GM21723 (cell line): ENCODE results near the gene AMZ1.

Experiments
- ATAC-seq: cut with Tn5 transposase; IDR thresholded peaks from one replicate; pipeline ENCODE4 v1.9.1; 2021; ENCODE audit warnings: mild to moderate bottlenecking, moderate library complexity; ENCODE audit not compliant: unreplicated experiment

AMZ1 gene

GRCh38 chr7:2651336-2651735, 36.7 kb upstream of the AMZ1 start:
- ATAC-seq: no peak

DNA sequence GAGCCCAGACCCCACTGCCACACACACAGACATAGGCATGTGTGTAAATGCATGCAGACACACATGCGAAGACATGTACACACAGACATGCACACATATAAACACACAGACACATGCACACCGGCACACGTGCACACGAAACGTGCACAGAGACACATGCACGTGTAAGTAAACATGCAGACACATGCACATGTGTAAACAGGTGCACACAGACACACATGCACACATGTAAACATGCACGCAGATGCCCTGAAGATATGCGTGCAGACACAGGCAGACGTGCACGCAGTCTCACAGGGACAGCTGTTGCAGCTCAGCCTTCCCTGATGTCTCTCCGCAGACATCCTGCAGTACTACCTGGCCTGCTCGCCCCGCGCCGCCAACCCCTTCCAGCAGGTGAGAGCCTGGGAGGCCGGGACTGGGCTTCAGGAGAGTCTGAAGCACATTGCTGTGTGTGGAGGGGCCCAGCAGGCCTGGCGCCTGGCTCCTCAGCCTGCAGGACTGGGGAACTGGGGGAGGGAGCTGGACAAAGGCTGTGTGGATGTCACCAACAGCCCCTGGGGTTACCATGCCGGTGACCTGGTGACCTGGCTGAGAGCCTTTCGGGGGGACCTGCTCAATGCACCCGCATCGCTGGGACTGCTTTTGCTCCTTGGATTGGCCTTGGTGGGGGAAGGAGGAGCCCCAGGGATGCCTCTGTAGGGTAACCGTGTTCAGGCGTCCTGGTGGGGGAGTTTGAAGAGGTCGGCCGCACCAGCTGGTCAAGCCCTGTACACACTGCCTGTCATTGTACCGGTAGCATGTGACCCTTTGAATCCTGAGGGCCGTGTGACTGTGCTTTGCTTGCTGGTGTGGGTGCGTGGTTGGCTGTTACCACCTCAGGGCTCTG, 35.9 kb upstream of the AMZ1 start:
- ATAC-seq: no peak

DNA sequence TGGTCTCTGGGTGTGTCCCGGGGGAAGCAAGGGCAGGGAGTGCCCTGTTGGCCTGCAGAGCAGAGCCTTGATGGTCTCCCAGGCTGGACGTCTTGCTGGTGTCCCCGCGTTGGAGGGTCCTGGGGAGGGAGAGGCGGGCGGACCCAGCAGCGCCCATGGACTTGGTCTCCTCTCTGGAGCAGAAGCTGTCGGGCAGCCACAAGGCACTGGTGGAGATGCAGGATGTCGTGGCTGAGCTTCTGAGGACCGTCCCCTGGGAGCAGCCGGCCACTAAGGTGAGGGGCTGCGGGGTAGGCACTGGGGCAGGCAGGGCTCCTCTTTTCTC, 35.3 kb upstream of the AMZ1 start:
- ATAC-seq: no peak

GRCh38 chr7:2654059-2654458, 33.9 kb upstream of the AMZ1 start:
- ATAC-seq: no peak

DNA sequence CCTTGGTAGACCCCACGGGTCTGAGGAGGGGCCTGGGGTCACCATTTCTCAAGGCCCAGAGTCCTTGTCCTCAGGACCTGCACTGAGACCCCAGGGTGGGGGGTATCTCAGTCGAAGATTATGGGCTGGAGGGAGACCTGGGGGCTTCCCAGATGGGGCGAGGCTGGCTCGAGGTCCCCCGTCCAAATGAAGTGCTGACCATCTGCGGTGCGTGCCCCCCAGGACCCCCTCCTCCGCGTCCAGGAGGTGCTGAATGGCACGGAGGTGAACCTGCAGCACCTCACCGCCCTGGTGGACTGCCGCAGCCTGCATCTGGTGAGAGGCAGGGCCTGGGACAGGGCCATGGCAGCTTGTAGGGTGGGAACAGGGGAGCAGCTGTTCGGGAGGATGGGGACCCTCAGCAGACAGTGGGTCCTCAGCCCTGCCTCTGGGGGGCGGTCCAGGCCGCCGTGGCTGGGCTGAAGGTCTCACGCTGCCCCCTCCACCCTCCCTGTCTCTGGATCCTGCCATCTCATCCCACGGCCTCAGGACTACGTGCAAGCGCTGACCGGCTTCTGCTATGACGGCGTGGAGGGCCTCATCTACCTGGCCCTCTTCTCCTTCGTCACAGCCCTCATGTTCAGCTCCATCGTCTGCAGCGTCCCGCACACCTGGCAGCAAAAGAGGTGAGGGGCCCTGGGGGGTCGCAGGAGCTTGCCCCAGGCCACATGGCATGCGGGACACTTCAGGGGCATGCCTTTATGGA, 32.0 kb upstream of the AMZ1 start:
- no peak for ATAC-seq

DNA sequence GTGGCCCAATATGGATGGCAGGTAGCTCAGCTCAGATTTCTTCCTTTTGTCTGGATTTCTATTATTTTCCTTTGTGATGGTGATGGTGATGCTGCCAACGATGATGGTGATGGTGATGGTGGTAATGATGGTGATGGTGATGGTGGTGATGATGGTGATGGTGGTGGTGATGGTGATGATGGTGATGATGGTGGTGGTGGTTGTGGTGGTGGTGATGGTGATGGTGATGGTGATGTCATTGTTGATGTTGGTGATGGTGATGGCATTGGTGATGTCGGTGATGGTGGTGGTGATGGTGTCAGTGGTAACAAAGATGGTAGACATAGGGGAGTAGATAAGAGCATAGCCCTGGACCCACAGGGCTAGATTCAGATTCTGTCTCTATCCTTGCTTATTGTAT, 30.8 kb upstream of the AMZ1 start:
- no peak for ATAC-seq

DNA sequence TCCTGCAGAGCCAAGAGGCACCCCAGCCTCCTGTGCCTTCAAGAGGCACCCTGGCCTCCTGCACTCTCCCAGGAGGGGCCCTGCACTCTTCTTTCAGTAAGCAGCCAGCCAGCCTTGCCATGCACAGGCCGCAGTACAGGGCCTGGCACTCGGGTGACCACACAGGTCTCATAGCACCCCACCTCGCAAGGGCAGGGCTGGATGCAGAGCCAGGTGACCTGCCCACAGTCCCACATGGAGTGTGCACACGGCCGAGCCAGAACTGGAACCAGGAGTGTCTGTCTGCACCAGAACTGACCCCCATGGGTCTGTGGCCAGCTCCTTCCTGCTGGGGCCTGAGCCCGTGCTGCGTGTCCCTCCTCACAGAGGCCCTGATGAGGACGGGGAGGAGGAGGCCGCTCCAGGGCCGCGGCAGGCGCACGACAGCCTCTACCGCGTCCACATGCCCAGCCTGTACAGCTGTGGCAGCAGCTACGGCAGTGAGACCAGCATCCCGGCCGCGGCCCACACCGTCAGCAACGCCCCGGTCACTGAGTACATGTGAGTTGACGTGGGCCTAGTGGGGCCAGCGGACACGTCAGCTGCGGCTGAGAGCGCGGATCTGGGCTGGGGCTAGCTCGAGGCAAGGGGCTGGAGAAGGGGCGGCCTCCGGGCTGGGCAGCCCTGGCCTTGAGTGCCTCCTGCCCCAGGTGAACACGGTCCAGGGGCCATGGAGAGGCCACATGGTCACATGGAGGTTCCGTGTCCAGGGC, 29.9 kb upstream of the AMZ1 start:
- no peak for ATAC-seq

GRCh38 chr7:2658941-2659340, 29.1 kb upstream of the AMZ1 start:
- no peak for ATAC-seq

- ATAC-seq: no peak
Measured at GRCh38 chr7:2659556-2660358, 28.2 kb upstream of the AMZ1 start.

GRCh38 chr7:2660359-2661095, 27.5 kb upstream of the AMZ1 start:
- ATAC-seq: no peak

GRCh38 chr7:2661096-2661449, 26.9 kb upstream of the AMZ1 start:
- ATAC-seq: no peak

- ATAC-seq: no peak
Measured at GRCh38 chr7:2661602-2662272, 26.3 kb upstream of the AMZ1 start.

- no peak for ATAC-seq
Measured at GRCh38 chr7:2662273-2663120, 25.5 kb upstream of the AMZ1 start.

GRCh38 chr7:2663121-2663886, 24.7 kb upstream of the AMZ1 start:
- ATAC-seq: no peak

GRCh38 chr7:2663960-2664359, 24.0 kb upstream of the AMZ1 start:
- no peak for ATAC-seq

- ATAC-seq: no peak
Measured at GRCh38 chr7:2665359-2665791, 22.6 kb upstream of the AMZ1 start.

DNA sequence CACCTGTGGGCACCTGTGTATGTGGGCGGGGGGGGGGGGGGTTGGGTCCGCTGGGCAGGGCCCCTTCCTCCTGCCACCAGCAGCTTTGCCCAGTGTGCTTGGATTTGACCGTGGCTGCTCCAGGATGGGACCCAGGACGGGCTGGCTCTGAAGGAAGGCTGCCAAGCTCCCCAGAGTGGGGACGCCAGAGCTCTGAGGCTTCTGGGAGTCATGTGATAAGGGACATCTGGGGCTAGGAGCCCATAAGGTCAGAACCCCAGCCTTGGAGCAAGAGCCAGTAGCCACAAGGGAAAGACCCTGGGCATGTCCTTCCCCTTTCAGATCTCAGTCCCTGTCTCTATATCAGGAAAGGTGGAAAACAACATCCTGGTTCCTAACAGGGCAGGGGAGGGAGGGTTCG, 21.8 kb upstream of the AMZ1 start:
- no peak for ATAC-seq
